AML-193 (cell line): Measurements from ENCODE around the gene PNPLA3.

Source experiments
- DNase-seq, 2 experiments: peaks; one replicate each; lab custom pipeline; 2025; lab: John Stamatoyannopoulos, UW

The PNPLA3 gene

GRCh38 chr22:43924877-43925276 is 1.3 kb downstream of the PNPLA3 start:
- no peak for DNase-seq

DNA sequence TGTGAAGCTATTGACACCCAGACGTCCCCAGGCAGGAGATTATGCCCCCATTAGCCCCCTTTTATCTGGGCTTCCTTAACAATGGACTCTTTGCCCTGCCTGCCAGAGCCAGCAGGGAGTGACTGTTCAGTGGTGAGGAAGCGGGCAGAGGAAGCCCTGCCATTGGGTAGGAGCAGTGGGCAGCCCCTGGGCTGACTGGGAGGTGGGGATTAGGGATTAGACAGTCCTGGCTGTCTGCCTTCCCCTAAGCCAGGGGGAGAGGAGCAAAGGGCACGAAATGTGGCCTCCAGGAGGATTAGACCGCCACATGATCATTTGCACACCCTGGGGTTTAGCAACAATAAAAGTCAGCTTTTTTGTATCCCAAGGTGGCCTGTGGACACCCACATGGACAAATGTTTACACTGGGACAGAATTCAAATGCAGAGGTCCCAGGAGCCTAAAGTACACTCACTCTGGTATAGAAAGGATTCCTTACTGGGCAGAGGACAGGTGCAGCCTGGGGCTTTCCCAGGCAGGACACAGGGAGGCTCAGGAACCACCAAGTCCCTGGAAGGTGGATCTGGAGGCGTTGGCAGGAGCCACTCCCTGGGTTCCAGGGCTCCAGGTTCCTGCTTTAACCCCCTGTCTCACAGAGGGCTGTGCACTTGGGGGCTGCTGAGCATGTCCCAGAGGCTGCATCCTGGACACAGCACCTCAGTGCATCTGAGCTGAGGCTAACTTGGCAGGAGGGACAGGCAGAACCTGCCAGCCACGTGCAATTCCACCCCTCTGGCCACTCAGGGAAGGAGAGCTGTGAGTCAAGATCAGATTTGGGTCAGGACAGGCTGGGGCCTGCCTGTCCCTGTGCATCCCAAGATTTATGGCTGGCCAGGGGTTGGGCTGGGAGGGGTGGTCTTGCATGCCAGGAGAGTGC is 2.1 kb downstream of the PNPLA3 start:
- no peak for DNase-seq

- no peak for DNase-seq
These were observed 2.7 kb downstream of the PNPLA3 start for GRCh38 chr22:43926349-43926710.

DNA sequence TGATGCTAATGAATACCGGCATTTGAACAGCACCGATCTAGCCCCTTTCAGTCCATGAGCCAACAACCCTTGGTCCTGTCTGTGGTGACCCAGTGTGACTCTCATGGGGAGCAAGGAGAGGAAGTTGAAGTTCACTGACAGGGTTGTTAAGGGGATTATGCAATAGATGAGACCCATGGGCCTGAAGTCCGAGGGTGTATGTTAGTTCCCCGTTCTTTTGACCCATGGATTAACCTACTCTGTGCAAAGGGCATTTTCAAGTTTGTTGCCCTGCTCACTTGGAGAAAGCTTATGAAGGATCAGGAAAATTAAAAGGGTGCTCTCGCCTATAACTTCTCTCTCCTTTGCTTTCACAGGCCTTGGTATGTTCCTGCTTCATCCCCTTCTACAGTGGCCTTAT is 4.9 kb downstream of the PNPLA3 start:
- peak; percentile 86 for DNase-seq

DNA sequence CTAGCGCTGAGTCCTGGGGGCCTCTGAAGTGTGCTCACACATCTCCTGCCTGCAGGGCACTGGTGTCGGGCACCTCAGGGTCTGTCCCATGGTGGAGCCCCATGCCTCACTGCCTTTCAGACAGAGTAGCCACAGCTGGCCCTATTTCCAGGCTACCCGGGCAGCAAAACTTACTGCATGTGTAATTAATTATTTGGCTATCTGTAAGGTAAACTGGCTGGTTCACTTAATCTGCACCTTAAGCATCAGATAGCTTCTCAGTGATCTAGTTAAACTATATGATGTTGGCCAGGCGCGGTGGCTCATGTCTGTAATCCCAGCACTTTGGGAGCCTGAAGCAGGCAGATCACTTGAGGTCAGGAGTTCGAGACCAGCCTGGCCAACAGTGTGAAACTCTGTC is 5.3 kb downstream of the PNPLA3 start:
- DNase-seq, result no peak

DNA sequence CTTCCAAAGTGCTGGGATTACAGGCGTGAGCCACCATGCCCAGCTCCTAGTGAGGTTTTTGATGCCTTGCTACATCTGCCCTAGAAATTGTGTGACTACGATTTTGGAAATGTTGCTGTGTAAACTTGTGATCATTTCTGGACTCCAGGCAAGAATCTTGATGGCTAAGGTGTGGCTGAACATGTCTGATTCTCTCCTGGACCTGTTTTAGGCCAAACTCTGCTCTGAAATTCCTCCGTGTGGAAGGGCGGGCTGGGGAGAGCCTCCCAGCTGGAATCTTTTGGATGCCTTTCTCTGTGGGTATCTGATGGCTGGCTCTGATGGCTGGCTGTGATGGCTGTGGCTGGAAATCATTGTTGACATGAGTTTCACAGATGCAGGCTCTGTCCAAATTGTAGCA is 8.2 kb downstream of the PNPLA3 start:
- no peak for DNase-seq

DNA sequence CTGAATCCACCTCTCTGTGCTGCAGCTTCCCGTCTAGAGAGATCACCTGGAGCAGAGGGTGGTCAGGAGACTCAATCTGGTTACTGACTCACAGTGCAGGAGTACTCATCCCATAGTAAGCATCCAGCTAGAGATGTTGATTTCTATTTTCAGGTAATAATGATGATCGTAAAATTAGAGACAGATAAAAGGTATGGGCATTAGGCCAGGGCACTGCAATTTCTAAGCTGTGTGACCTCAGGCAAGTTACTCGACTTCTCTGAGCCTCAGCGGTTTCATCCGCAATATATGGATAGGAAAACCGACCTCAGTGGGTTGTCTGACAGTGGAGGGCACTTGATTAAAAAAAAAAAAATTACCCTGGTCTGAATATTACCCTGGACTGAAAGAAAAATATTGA is 17.8 kb downstream of the PNPLA3 start:
- DNase-seq, result no peak

DNA sequence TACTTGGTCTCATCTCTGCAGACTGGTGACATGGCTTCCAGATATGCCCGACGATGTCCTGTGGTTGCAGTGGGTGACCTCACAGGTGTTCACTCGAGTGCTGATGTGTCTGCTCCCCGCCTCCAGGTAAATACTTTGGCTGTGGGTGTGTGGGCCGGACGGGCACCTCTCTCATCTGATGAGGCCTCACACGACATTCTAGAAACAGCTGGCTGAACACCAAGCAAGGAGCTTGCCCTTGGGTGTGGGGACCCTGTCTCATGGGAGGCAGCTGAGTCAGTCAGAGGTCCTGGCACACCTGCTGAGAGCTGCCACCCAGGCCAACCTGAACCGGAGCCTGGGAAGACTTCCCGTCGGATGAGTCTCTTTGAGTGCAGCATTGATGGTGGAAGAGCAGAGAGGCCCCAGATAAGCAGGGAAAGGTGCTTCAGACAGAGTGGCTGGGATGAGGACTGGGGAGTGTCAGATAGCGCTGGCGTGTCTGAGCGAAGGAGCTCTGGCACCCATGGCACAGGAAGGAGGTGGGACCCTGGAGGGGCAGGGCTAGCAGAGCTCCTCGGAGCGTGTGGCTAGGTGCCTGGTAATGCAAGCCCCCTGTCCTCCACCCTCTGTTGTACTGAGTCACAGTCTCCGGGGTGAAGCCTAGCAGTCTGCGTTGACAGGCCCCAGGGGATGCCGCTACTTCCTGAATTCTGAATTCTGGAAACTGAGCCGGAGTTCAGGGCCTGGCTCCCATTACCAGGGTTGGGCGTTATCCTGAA is 21.2 kb downstream of the PNPLA3 start:
- DNase-seq, result no peak

- peak; percentile 76 to 80 for DNase-seq
These were observed 22.2 kb downstream of the PNPLA3 start for GRCh38 chr22:43945632-43946383.

DNA sequence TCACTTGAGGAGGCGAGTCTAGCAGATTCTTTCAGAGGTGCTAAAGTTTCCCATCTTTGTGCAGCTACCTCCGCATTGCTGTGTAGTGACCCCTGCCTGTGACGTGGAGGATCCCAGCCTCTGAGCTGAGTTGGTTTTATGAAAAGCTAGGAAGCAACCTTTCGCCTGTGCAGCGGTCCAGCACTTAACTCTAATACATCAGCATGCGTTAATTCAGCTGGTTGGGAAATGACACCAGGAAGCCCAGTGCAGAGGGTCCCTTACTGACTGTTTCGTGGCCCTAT is 22.7 kb downstream of the PNPLA3 start:
- peak in 1 of 2 experiments; percentile 34 for DNase-seq

DNA sequence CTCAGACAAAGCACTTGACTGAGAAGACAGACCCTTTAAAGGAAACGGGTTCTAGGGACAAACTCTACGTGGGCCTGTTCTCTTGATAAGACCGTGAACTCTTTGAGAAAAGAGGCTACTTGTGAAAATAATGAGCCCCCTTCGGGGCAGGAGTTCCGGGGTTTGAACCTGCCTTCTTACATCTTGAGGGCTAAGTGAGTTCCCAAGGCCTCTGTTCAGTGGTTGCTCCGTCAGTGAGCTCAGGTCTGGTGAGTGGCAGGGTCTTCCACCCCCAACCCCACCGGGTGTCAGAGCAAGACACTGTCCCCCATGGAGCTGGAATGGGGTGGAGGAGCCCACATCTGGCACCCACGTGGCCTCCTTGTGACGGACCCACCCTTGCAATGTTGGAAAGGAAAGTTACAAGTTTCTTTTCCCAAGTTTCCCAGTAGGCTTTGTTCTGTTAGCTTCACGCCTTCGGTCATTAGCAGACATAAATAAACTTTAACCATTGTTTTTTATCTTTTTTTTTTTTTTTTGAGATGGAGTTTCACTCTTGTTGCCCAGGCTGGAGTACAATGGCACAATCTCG is 25.3 kb downstream of the PNPLA3 start:
- no peak for DNase-seq

- no peak for DNase-seq
These were observed 27.8 kb downstream of the PNPLA3 start for GRCh38 chr22:43951391-43951790.

DNA sequence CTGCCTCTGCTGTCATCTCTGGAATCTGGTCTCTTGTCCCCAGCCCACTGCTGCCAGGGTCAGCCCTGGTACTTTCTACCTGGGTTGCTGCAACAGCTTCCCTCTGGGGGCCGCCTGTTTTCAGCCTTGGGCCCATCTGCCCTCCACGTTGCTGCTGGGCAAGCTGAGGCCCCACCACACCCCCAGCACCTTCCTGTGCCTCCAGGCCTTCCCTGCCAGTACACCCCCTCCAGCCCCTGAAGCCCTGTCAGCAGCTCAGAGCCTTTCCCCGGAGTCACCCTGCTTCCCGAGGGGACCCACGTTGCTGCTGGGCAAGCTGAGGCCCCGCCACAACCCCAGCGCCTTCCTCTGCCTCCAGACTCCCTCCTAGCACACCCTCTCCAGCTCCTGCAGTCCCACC is 28.4 kb downstream of the PNPLA3 start:
- no peak for DNase-seq

DNA sequence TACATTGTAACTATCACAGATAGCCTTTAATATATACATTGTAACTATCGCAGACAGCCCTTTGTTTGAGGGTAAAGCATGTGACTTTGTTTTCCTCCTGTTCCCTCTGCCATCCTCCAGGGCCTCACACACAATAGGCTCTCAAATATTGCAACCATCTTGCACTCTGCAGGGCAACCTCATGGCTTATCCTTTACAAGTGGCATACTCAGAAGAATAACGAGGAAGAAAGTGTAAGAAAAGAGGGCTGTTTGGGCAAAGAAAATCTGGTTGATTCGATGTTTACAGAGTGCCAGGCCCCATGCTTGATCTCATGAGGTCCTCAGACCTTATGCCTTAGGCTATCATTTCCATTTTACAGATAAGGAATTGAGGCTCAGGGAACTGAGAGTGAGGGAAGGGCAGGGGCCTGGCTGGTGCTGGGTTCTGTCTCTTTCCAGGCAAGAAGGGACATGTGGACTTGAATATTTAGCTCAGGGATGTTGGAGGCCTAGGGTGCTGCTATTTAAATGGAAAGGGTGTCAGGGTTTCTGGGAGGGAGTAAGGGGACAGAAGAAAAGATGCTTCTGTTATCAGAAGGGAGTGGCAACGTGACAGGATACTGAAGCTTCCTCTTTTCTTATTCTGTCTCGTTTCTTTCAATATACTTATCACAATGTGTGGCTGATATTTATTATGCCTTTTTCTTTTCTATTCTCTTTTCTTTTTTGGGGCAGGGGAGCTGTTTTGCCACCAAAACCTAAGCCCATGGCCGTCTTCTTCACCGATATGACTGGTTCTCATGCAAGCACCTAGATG is 30.6 kb downstream of the PNPLA3 start:
- DNase-seq, result peak; percentile 16 to 18

DNA sequence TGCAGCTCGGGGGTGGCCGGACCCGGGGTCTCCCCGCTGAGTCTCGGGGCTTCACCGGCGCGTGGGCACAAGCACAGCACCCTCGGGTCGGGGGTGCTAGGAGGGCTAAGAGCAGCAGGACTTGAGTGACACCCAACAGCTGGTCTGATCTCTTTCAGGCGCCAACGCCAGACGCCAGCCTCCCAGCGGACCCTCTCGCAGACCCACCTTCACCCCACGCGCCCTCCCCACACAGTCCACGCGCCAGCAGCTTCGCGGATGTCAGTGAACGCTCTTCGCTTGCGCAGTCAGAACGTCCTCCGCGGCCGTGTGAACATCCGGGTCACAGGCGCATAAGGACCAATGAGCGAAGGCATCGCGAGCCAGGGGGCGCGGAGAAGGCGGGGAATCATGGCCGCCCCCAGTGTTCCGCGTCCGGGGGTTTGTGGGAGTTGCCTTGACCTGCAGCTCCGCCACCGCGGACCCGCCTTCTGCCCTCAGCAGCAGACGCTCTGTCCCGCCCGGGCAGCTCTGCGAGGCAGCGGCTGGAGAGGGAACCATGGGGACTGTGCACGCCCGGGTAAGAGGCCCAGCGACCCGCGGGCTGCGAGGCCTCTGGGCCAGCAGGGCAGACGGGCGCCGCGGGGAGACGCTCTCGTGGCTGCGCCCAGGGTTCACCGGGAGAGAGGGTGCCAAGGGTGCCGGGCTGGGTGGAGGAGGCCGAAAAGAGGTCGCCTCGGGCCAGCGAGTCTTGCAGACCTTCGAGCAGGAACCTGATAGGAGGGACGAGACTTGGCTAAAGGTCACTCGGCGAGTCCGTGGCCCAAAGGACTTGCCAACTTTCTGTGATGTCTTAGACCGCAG is 31.7 kb downstream of the PNPLA3 start, which contains the start of gene SAMM50:
TSS of gene SAMM50 (plus strand) at position 403 of the 843 bp plus-strand sequence. CDS start at position 539, 136 bp downstream.
- DNase-seq, result peak; percentile 72 to 80

GRCh38 chr22:43955883-43956782 is 32.5 kb downstream of the PNPLA3 start:
- DNase-seq, result peak; percentile 54

DNA sequence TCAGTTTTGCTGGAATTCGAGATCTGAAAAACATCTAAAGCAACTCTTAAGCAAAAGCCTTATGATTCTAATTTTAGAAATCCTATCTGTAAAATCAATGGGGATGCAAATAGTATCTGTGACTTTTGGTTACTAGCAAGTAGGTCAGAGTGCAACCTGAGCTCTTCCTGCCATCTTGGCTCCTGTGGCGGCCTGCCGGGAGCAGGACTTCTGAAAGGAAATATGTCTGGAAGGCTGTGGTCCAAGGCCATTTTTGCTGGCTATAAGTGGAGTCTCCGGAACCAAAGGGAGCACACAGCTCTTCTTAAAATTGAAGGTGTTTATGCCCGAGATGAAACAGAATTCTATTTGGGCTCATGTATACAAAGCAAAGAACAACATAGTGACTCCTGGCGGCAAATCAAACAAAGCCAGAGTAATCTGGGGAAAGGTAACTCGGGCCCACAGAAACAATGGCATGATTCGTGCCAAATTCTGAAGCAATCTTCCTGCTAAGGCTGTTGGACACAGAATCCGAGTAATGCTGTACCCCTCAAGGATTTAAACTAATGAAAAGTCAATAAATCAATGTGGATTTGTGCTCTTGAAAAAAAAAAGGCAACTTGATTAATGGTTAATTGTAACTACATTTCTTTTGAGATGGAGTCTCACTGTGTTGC is 33.3 kb downstream of the PNPLA3 start:
- DNase-seq, result no peak

DNA sequence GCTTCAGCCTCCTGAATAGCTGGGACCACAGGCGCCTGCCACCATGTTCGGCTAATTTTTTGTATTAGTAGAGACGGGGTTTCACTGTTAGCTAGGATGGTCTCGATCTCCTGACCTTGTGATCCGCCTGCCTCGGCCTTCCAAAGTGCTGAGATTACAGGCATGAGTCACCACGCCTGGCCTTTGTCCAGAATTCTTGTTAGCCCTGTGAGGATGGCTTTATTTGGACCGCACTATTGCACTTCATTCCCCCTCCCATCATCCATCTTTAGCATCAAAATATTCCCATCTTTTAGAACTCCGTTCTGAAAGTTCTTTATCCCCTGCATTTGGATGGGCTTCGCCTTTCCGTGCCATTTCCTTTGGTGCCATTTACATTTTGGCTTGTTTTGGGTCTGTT is 34.3 kb downstream of the PNPLA3 start:
- no peak for DNase-seq

DNA sequence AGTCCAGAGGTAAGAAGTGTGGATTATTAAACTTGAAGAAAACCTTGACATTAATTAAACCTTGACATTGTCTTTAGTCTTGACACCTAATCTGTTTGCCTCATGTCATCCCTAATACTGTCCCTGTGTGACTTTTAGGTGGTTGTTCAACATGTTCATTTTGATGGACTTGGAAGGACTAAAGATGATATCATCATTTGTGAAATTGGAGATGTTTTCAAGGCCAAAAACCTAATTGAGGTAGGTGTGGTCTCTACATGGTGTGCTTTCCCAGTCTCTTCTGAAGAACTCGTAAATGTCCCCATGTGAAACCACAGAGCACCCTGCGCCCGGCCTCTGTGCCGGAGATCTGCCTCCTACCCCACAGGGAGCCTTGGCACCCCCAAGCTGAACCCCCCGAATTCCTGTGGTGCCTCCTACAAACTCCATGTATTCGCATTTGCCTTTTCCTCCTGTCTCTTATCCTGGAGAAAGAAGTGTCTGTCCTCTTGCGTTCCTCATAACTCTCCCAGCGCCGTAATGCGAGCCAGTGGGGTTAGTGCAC is 40.8 kb downstream of the PNPLA3 start:
- no peak for DNase-seq
